Testis (tissue), 2 donors: ENCODE results near the gene ADGRG3.

ENCODE experiments used
- POLR2A ChIP-seq: fragments of 450-650 bp; IDR thresholded peaks from one replicate; pipeline ENCODE4 v1.6.1; 2017; ENCODE audit warnings: antibody characterized with exemption, mild to moderate bottlenecking, moderate library complexity
- TF ChIP-seq, protein P1 (sequence below), 3 experiments: fragments of 450-650 bp in 2 of 3; fragments of 200-600 bp in 1 of 3; sonication (generic) in 1 of 3; IDR thresholded peaks; one replicate each; pipeline ENCODE4 v1.5.1; 2016 to 2019; ENCODE audit warnings: antibody characterized with exemption in 3 of 3, mild to moderate bottlenecking in 2 of 3, moderate library complexity in 1 of 3

GRCh38 chr16:57692636-57693035 lies 24.5 kb downstream of the ADGRG3 start:
- TF ChIP-seq POLR2A: no peak
- TF ChIP-seq, protein P1, sequence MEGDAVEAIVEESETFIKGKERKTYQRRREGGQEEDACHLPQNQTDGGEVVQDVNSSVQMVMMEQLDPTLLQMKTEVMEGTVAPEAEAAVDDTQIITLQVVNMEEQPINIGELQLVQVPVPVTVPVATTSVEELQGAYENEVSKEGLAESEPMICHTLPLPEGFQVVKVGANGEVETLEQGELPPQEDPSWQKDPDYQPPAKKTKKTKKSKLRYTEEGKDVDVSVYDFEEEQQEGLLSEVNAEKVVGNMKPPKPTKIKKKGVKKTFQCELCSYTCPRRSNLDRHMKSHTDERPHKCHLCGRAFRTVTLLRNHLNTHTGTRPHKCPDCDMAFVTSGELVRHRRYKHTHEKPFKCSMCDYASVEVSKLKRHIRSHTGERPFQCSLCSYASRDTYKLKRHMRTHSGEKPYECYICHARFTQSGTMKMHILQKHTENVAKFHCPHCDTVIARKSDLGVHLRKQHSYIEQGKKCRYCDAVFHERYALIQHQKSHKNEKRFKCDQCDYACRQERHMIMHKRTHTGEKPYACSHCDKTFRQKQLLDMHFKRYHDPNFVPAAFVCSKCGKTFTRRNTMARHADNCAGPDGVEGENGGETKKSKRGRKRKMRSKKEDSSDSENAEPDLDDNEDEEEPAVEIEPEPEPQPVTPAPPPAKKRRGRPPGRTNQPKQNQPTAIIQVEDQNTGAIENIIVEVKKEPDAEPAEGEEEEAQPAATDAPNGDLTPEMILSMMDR (IDR thresholded peaks at IDR 0.05): no peak
